Measurements from ENCODE around the gene LPP.

The LPP gene

GRCh38 chr3:188822411-188822810, 668.5 kb downstream of the LPP start:
- DNase-seq, result no peak

GRCh38 chr3:188824566-188824965, 670.6 kb downstream of the LPP start:
- no peak for DNase-seq

- no peak for DNase-seq
Measured at GRCh38 chr3:188825901-188826300, 671.9 kb downstream of the LPP start.

GRCh38 chr3:188826574-188826973, 672.6 kb downstream of the LPP start:
- no peak for DNase-seq

GRCh38 chr3:188827103-188827502, 673.1 kb downstream of the LPP start:
- DNase-seq, result no peak

- no peak for DNase-seq
Measured at GRCh38 chr3:188827576-188827975, 673.6 kb downstream of the LPP start.

GRCh38 chr3:188829130-188829529, 675.2 kb downstream of the LPP start:
- no peak for DNase-seq

- DNase-seq, result no peak
Measured at GRCh38 chr3:188829576-188829975, 675.6 kb downstream of the LPP start.

- DNase-seq, result no peak
Measured at GRCh38 chr3:188830893-188831292, 676.9 kb downstream of the LPP start.

GRCh38 chr3:188832146-188832545, 678.2 kb downstream of the LPP start:
- DNase-seq, result no peak

GRCh38 chr3:188832961-188833721, 679.2 kb downstream of the LPP start:
- no peak for DNase-seq

- no peak for DNase-seq
Measured at GRCh38 chr3:188834349-188834748, 680.4 kb downstream of the LPP start.

- no peak for DNase-seq
Measured at GRCh38 chr3:188839187-188839695, 685.3 kb downstream of the LPP start.

GRCh38 chr3:188840290-188840689, 686.3 kb downstream of the LPP start:
- no peak for DNase-seq

GRCh38 chr3:188841906-188842305, 687.9 kb downstream of the LPP start:
- DNase-seq, result no peak

GRCh38 chr3:188842639-188843038, 688.7 kb downstream of the LPP start:
- no peak for DNase-seq

GRCh38 chr3:188844096-188844495, 690.1 kb downstream of the LPP start:
- DNase-seq, result no peak

GRCh38 chr3:188845514-188845913, 691.6 kb downstream of the LPP start:
- no peak for DNase-seq

- DNase-seq, result no peak
Measured at GRCh38 chr3:188848947-188849346, 695.0 kb downstream of the LPP start.

GRCh38 chr3:188853856-188854771, 700.2 kb downstream of the LPP start:
- DNase-seq, result no peak

- DNase-seq, result no peak
Measured at GRCh38 chr3:188854772-188855149, 700.8 kb downstream of the LPP start.

GRCh38 chr3:188855675-188856074, 701.7 kb downstream of the LPP start:
- DNase-seq, result no peak

- DNase-seq, result no peak
Measured at GRCh38 chr3:188860147-188860546, 706.2 kb downstream of the LPP start.
